ENCODE data around the gene RUNX2.

DNA sequence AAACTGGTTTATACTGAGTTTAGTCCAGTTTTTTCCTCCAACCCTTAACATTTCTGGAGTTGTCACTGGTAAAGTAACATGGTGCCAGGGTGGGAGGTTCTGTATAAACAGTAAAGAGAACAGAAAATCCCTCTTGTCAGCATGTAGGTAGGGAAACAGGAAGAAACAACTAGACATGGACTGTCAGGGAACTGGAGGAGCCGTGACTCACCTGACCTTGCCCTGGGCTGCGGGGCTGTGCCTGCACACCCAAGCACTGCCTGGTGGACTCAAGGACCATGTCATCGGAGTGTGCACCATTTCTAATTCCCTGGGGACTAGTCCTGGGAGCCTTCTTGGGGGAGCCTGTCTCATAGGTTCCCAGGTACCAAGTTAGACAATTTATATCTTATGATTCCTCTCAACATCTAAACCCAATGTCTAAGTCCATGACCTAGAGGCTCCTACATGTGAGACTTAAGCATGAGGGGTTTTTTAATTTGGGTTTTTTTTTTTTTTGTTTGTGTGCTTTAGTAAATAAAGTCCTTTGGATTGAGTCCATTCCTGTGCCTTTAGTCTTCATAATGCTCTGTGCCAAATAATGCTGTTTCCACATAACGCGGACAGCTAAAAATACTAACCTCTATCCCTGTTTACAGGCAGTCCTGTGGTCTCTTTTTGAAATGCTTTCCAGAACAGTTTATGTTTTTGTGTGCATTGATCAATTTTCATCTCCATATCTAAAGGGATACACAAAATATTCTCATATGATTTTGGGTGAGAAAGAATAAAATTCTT is 186.5 kb downstream of the RUNX2 start:
- TF ChIP-seq SIRT6 (IDR thresholded peaks at IDR 0.05; ENCODE audit: low read depth, low read length): no peak
- TF ChIP-seq MAZ (CRISPR knock-in tag; conservative IDR thresholded peaks at IDR 0.05 in 1 of 2, IDR thresholded peaks at IDR 0.05 in 1 of 2): no peak
- no peak for TF ChIP-seq SAFB2 (IDR thresholded peaks at IDR 0.05; ENCODE audit: borderline replicate concordance, low read depth, low read length, severe bottlenecking)
- no peak for TF ChIP-seq CAMTA2 (CRISPR knock-in tag; conservative IDR thresholded peaks at IDR 0.05)
- TF ChIP-seq, protein P1, sequence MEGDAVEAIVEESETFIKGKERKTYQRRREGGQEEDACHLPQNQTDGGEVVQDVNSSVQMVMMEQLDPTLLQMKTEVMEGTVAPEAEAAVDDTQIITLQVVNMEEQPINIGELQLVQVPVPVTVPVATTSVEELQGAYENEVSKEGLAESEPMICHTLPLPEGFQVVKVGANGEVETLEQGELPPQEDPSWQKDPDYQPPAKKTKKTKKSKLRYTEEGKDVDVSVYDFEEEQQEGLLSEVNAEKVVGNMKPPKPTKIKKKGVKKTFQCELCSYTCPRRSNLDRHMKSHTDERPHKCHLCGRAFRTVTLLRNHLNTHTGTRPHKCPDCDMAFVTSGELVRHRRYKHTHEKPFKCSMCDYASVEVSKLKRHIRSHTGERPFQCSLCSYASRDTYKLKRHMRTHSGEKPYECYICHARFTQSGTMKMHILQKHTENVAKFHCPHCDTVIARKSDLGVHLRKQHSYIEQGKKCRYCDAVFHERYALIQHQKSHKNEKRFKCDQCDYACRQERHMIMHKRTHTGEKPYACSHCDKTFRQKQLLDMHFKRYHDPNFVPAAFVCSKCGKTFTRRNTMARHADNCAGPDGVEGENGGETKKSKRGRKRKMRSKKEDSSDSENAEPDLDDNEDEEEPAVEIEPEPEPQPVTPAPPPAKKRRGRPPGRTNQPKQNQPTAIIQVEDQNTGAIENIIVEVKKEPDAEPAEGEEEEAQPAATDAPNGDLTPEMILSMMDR (IDR thresholded peaks at IDR 0.05 in 2 of 3, conservative IDR thresholded peaks at IDR 0.05 in 1 of 3; ENCODE audit: insufficient read depth in 2 of 3, low read depth in 1 of 3, low read length in 3 of 3): no peak

Measured in K562 (cell line).